Gastroesophageal sphincter (tissue), 3 donors: ENCODE measurements around the gene ANKK1.

Experiments used
- POLR2AphosphoS5 ChIP-seq: sonication (generic); formaldehyde crosslinking; IDR thresholded peaks from one replicate; pipeline ENCODE4 v1.6.1; 2017; ENCODE audit warnings: antibody characterized with exemption
- TF ChIP-seq, protein P1 (sequence below), 4 experiments: fragments of 200-600 bp in 2 of 4; fragments of 450-650 bp in 2 of 4; sonication (generic) in 1 of 4; IDR thresholded peaks; one replicate each; pipeline ENCODE4 v1.5.1; 2017 to 2019; ENCODE audit warnings: antibody characterized with exemption in 4 of 4, mild to moderate bottlenecking in 2 of 4, moderate library complexity in 2 of 4

- TF ChIP-seq POLR2AphosphoS5, result no peak
- TF ChIP-seq, protein P1, sequence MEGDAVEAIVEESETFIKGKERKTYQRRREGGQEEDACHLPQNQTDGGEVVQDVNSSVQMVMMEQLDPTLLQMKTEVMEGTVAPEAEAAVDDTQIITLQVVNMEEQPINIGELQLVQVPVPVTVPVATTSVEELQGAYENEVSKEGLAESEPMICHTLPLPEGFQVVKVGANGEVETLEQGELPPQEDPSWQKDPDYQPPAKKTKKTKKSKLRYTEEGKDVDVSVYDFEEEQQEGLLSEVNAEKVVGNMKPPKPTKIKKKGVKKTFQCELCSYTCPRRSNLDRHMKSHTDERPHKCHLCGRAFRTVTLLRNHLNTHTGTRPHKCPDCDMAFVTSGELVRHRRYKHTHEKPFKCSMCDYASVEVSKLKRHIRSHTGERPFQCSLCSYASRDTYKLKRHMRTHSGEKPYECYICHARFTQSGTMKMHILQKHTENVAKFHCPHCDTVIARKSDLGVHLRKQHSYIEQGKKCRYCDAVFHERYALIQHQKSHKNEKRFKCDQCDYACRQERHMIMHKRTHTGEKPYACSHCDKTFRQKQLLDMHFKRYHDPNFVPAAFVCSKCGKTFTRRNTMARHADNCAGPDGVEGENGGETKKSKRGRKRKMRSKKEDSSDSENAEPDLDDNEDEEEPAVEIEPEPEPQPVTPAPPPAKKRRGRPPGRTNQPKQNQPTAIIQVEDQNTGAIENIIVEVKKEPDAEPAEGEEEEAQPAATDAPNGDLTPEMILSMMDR (IDR thresholded peaks at IDR 0.05), result no peak
These were observed 62.2 kb downstream of the ANKK1 start for GRCh38 chr11:113449743-113450142.
